Upper lobe of right lung (tissue), 1 donor: ENCODE data around the gene PIGU. TPM values are rescaled to one million over a fixed set of nuclear protein-coding genes. Genes with fewer than 3 reads are reported as not detected.

Experiments used
- ATAC-seq: fragments of 200-7000 bp; cut with Tn5 transposase; one replicate; pipeline ENCODE4 v1.9.1; 2020; ENCODE audit warnings: mild to moderate bottlenecking, moderate library complexity
- DNase-seq: peaks from one replicate; pipeline ENCODE4 v3.0.0-alpha.2; 2020
- H3K27ac ChIP-seq: fragments of 200-600 bp; one replicate; pipeline ENCODE4 v1.8.0; 2022
- H3K27me3 ChIP-seq: fragments of 200-600 bp; one replicate; pipeline ENCODE4 v1.8.0; 2022; ENCODE audit warnings: mild to moderate bottlenecking
- H3K36me3 ChIP-seq: fragments of 200-600 bp; one replicate; pipeline ENCODE4 v1.8.0; 2022
- H3K4me1 ChIP-seq: fragments of 200-600 bp; one replicate; pipeline ENCODE4 v1.8.0; 2022
- H3K4me3 ChIP-seq: fragments of 200-600 bp; one replicate; pipeline ENCODE4 v1.8.0; 2022; ENCODE audit warnings: mild to moderate bottlenecking
- H3K9me3 ChIP-seq: fragments of 200-600 bp; one replicate; pipeline ENCODE4 v1.8.0; 2022
- intact Hi-C: fragments of 100-400 bp; cut with DNase I; formaldehyde crosslinking; loops from one replicate; pipeline ENCODE4 v1.11.0; 2022
- total RNA-seq: library from RNA; stranded (reverse); fragmentation: NEBNext Ultra II Directional; extraction: Animal tissue kit (Norgen Biotek cat#: 25700); gene quantifications from one replicate; pipeline ENCODE4 v1.2.1, GENCODE V29; 2021
- TF ChIP-seq, protein P1 (sequence below): fragments of 200-600 bp; IDR thresholded peaks from one replicate; pipeline ENCODE4 v1.8.0; 2022; ENCODE audit warnings: antibody characterized with exemption
- donor health status: DM: no; HTN: yes; CAD: no; lungs with severe emphysema.

The PIGU gene
- total RNA-seq, 1 donor from 2014 or later = 13.2 TPM

DNA sequence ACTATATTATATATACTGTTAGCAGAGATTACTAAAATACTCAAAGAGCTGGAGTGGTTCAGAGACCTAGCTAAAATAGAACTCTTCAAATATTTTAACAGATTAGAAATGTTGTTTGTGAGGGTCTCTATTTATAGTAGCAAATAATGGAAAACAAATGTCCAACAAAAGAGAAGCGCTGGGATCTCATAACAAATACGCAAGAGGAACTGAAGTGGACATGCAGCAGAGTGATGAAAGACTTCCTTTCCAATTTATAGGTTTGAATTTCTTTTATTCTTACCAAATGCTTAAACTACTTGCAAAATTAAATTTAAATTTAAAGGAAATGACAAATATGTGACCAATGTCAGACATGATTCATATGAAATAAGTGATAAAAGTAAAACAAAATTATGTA is 49.9 kb downstream of the PIGU start:
- Histone ChIP-seq H3K36me3 (no peaks in the 10 kb centered on the region), H3K4me1 (no peaks in the 10 kb centered on the region), H3K27ac (no peak overlapping the region), H3K27me3 (no peaks in the 10 kb centered on the region), H3K9me3 (no peaks in the 10 kb centered on the region), H3K4me3 (no peak overlapping the region)
- TF ChIP-seq, protein P1, sequence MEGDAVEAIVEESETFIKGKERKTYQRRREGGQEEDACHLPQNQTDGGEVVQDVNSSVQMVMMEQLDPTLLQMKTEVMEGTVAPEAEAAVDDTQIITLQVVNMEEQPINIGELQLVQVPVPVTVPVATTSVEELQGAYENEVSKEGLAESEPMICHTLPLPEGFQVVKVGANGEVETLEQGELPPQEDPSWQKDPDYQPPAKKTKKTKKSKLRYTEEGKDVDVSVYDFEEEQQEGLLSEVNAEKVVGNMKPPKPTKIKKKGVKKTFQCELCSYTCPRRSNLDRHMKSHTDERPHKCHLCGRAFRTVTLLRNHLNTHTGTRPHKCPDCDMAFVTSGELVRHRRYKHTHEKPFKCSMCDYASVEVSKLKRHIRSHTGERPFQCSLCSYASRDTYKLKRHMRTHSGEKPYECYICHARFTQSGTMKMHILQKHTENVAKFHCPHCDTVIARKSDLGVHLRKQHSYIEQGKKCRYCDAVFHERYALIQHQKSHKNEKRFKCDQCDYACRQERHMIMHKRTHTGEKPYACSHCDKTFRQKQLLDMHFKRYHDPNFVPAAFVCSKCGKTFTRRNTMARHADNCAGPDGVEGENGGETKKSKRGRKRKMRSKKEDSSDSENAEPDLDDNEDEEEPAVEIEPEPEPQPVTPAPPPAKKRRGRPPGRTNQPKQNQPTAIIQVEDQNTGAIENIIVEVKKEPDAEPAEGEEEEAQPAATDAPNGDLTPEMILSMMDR = no peak
- no peak for ATAC-seq
- DNase-seq = no peak
- intact Hi-C loops = no loop called here

DNA sequence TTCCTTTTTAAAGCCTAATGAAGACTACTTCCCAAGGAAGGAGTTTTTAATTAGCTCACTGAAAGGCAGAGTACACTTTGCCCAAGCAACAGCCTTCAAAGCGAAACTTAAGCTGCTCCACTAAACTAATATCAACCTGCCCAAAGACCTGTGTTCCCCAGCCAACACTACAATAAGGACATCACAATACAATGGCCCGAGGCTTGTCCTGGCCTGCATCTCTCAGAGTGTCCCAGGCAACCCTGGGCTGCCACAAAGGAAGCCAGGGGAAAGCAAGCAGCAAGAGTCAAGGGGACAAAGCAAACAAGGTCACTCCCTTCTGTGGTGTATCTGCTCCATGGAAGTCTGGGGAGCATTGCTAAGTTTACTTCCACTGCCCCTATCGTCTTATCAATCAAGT is 52.3 kb downstream of the PIGU start:
- Histone ChIP-seq H3K9me3 (no peaks in the 10 kb centered on the region), H3K4me3 (no peak overlapping the region), H3K27ac (no peak overlapping the region), H3K27me3 (no peaks in the 10 kb centered on the region), H3K4me1 (no peaks in the 10 kb centered on the region), H3K36me3 (no peaks in the 10 kb centered on the region)
- intact Hi-C loops = no loop called here
- TF ChIP-seq, protein P1 = no peak
- DNase-seq (no peak), ATAC-seq (no peak)

DNA sequence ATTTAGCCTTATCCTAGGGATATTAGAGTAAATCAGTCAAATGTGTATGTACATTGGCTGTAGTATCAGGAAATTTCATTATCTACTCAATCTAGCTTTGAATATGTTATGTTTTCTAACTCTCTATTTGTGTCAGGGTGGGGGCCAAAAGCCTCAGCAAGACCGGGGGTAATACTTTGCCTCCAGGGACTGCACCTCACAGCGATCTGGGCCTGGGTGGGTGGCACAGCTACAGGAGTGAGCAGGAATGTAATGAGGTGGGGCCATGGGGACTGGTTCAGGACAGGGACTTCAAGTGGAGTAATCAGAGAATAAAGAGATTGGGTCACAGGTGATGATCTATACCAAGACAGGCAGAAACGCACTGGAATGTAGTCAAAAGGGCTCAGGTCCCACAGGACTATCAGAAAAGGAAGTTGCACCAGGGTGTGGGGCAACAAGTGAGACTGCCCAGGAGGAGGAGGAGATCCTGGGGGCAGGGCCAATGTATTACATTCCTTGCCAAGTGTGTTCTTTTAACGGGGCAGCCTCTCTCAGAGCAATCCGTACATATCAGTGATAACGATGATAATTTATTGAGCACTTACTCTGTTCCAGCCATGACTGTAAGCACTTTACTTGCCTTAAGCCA is 54.0 kb downstream of the PIGU start:
- TF ChIP-seq, protein P1 = no peak
- no peaks in the 10 kb centered on the region for H3K36me3 ChIP-seq
- intact Hi-C loops = no loop called here
- H3K9me3 ChIP-seq = no peaks in the 10 kb centered on the region
- ATAC-seq (peak; percentile 89), DNase-seq (no peak)
- no peaks in the 10 kb centered on the region for H3K4me1 ChIP-seq
- H3K4me3 ChIP-seq = no peak overlapping the region
- no peaks in the 10 kb centered on the region for H3K27me3 ChIP-seq
- no peak overlapping the region for H3K27ac ChIP-seq

DNA sequence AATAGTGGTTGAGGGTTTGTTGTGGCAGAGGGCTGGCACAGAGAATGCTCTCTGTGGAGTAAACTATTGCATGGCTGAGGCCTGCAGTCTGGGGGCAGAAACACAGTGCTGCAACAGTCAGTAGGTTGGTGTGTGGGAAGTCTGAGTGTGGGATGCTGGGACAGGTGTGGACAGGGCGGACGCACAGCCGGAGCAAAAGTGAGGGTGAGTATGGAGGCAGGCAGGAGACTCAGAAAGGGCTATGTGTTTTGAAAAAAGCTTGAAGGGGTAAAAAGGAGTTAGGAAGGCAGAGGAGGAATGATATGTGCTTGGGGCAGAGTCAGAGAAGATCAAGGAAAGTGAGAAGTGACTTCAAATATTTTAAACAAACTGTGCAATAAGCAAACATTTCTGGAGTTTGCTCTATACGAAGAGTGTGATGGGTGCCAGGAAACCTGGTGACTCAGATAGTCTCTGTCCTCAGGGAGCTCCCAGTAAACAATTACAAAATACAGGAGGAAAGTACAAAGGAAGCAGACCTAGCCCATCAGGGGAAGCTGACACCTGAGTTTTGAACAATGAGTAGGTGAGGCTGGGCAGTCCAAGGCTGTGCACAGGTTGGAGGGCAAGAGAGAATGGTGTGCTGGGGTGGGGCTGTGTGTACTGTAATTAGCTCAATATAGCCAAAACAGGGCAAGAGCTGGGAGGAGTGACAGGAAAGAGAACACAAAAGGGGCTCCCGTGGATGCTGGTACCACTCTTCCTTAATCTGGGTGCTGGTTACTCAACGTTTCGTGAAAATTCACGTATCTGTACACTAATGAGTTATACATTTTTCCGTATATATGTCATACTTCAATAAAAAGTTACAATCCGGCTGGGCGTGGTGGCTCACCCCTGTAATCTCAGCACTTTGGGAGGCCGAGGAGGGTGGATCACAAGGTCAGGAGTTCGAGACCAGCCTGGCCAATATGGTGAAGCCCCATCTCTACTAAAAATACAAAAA is 55.2 kb downstream of the PIGU start:
- H3K36me3 ChIP-seq = no peaks in the 10 kb centered on the region
- no peaks in the 10 kb centered on the region for H3K27me3 ChIP-seq
- TF ChIP-seq, protein P1 = no peak
- H3K9me3 ChIP-seq = no peaks in the 10 kb centered on the region
- no peak overlapping the region for H3K4me3 ChIP-seq
- DNase-seq = no peak
- no peak overlapping the region for H3K27ac ChIP-seq
- intact Hi-C loops = no loop called here
- H3K4me1 ChIP-seq = no peaks in the 10 kb centered on the region
- no peak for ATAC-seq

DNA sequence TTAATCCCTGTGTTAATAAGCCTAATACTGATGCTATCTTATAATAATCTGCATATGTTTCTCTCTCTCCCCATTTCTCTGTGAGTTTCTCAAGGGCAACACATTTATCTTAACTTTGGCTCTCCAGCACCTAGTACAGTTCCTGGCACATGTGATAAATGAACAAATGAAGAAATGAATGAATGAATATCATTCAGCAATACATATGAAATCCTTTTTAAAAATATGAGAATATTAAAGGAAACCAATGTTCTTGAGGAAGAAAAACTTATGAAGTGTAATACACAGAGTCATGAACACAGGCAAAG is 55.9 kb downstream of the PIGU start:
- ATAC-seq = no peak
- Histone ChIP-seq H3K4me3 (no peak overlapping the region), H3K36me3 (no peaks in the 10 kb centered on the region), H3K27ac (no peak overlapping the region), H3K4me1 (no peaks in the 10 kb centered on the region), H3K9me3 (no peaks in the 10 kb centered on the region), H3K27me3 (no peaks in the 10 kb centered on the region)
- TF ChIP-seq, protein P1 = no peak
- intact Hi-C loops = no loop called here
- DNase-seq = no peak
